Bronchial epithelial cell (primary cell): ENCODE results near the gene LRRC4C. TPM values are rescaled to one million over a fixed set of nuclear protein-coding genes. Genes with fewer than 3 reads are reported as not detected.

Source experiments
- DNase-seq: peaks from one replicate; pipeline ENCODE4 v3.0.0-alpha.2; 2010; ENCODE audit warnings: low read depth
- FAIRE-seq: peaks from 2 replicates; lab custom pipeline; 2011; peaks lifted over from hg19 to GRCh38; lab: Jason Lieb, UNC
- H3K27me3 ChIP-seq: 2 replicates; pipeline ENCODE4 v1.5.1; 2011; ENCODE audit warnings: low read length; ENCODE audit not compliant: control insufficient read depth, insufficient read depth
- H3K36me3 ChIP-seq: 2 replicates; pipeline ENCODE4 v1.5.1; 2011; ENCODE audit warnings: low read length; ENCODE audit not compliant: control insufficient read depth, insufficient read depth
- H3K4me3 ChIP-seq: 2 replicates; pipeline ENCODE4 v1.5.1; 2011; ENCODE audit warnings: mild to moderate bottlenecking, low read depth, low read length, control low read depth
- CTCF ChIP-seq: IDR thresholded peaks from 2 replicates; pipeline ENCODE4 v1.5.1; 2011; ENCODE audit warnings: mild to moderate bottlenecking, moderate library complexity, low read length, control low read depth, inconsistent platforms; ENCODE audit not compliant: insufficient read depth, severe bottlenecking
- total RNA-seq: library from RNA; depleted of rRNA; stranded (reverse); fragments of >200 nt; gene quantifications from 2 replicates; pipeline ENCODE4 v1.2.1, GENCODE V29; 2014

The LRRC4C gene
- total RNA-seq, 1 donor from 2014 or later = not detected

- Histone ChIP-seq H3K27me3 (no peaks in the 10 kb centered on the region), H3K36me3 (no peaks in the 10 kb centered on the region), H3K4me3 (no peak overlapping the region)
- no peak for DNase-seq
- FAIRE-seq = no peak
- no peak for TF ChIP-seq CTCF
Observed at GRCh38 chr11:41282395-41282794, 177.1 kb downstream of the LRRC4C start.

- Histone ChIP-seq H3K27me3 (no peaks in the 10 kb centered on the region), H3K4me3 (no peak overlapping the region), H3K36me3 (no peaks in the 10 kb centered on the region)
- DNase-seq (no peak), FAIRE-seq (no peak)
- TF ChIP-seq CTCF = no peak
Observed at GRCh38 chr11:41281131-41281742, 178.2 kb downstream of the LRRC4C start.

- H3K4me3 ChIP-seq = no peak overlapping the region
- H3K36me3 ChIP-seq = no peaks in the 10 kb centered on the region
- FAIRE-seq = no peak
- DNase-seq = no peak
- no peak for TF ChIP-seq CTCF
- H3K27me3 ChIP-seq = no peaks in the 10 kb centered on the region
Observed at GRCh38 chr11:41274831-41275230, 184.6 kb downstream of the LRRC4C start.

- Histone ChIP-seq H3K36me3 (no peaks in the 10 kb centered on the region), H3K4me3 (no peak overlapping the region), H3K27me3 (no peaks in the 10 kb centered on the region)
- FAIRE-seq (no peak), DNase-seq (no peak)
- TF ChIP-seq CTCF = no peak
Observed at GRCh38 chr11:41273908-41274307, 185.5 kb downstream of the LRRC4C start.

GRCh38 chr11:41267451-41267850 is 192.0 kb downstream of the LRRC4C start:
- FAIRE-seq (no peak), DNase-seq (no peak)
- Histone ChIP-seq H3K4me3 (no peak overlapping the region), H3K27me3 (no peaks in the 10 kb centered on the region), H3K36me3 (no peaks in the 10 kb centered on the region)
- no peak for TF ChIP-seq CTCF

- TF ChIP-seq CTCF = no peak
- FAIRE-seq = no peak
- Histone ChIP-seq H3K27me3 (no peaks in the 10 kb centered on the region), H3K36me3 (no peaks in the 10 kb centered on the region), H3K4me3 (no peak overlapping the region)
- DNase-seq = no peak
Observed at GRCh38 chr11:41256041-41256440, 203.4 kb downstream of the LRRC4C start.
